Transverse colon (tissue), 4 donors: ENCODE measurements around the gene KLK13. TPM values are rescaled to one million over a fixed set of nuclear protein-coding genes. Genes with fewer than 3 reads are reported as not detected.

ENCODE experiments used
- DNase-seq: peaks from one replicate; pipeline ENCODE4 v3.0.0-alpha.2; 2019
- H3K27ac ChIP-seq, 4 donors: fragments of 200-600 bp; sonication (generic); 2 replicates each; pipeline ENCODE4 v1.5.1; 2016 to 2018; ENCODE audit warnings: inconsistent platforms in 4 of 4
- H3K27me3 ChIP-seq: fragments of 200-600 bp; sonication (generic); 2 replicates; pipeline ENCODE4 v1.5.1; 2017; ENCODE audit warnings: inconsistent platforms
- H3K36me3 ChIP-seq, 4 donors: fragments of 200-600 bp; sonication (generic); 2 replicates each; pipeline ENCODE4 v1.5.1; 2017 to 2019; ENCODE audit warnings: inconsistent platforms in 4 of 4
- H3K4me1 ChIP-seq, 4 donors: fragments of 200-600 bp; sonication (generic); 2 replicates each; pipeline ENCODE4 v1.5.1; 2017 to 2020; ENCODE audit warnings: inconsistent platforms in 4 of 4
- H3K4me3 ChIP-seq, 4 donors: fragments of 200-600 bp; sonication (generic); 1 replicate in 1 of 4; 2 replicates in 3 of 4; pipeline versions ENCODE4 v1.5.1 to v1.6.1; 2017 to 2019; ENCODE audit warnings: inconsistent platforms in 4 of 4
- H3K9me3 ChIP-seq, 2 donors: fragments of 200-600 bp; sonication (generic); 2 replicates each; pipeline ENCODE4 v1.5.1; 2017 to 2019; ENCODE audit warnings: inconsistent platforms in 2 of 2
- CTCF ChIP-seq, 5 experiments: fragments of 200-600 bp in 3 of 5; fragments of 450-650 bp in 2 of 5; sonication (generic) in 3 of 5; IDR thresholded peaks; 1 replicate in 2 of 5; 2 replicates in 3 of 5; pipeline ENCODE4 v1.5.1; 2016 to 2017; ENCODE audit warnings: antibody characterized with exemption in 5 of 5, inconsistent platforms in 3 of 5, mild to moderate bottlenecking in 2 of 5, moderate library complexity in 1 of 5
- EP300 ChIP-seq: sonication (generic); formaldehyde crosslinking; IDR thresholded peaks from one replicate; pipeline ENCODE4 v1.6.1; 2017; ENCODE audit warnings: antibody characterized with exemption, low read depth
- POLR2A ChIP-seq: fragments of 450-650 bp; IDR thresholded peaks from one replicate; pipeline ENCODE4 v1.6.1; 2016; ENCODE audit warnings: antibody characterized with exemption, mild to moderate bottlenecking, moderate library complexity
- POLR2AphosphoS5 ChIP-seq, 3 donors: sonication (generic); formaldehyde crosslinking; IDR thresholded peaks; one replicate each; pipeline ENCODE4 v1.6.1; 2016; ENCODE audit warnings: antibody characterized with exemption in 3 of 3
- WGBS, 2 donors: methylation state at CpG; one replicate each; pipeline ENCODE4 v1.1.5; 2018; ENCODE audit warnings: low coverage in 1 of 2; 5-methylcytosine and 5-hydroxymethylcytosine counted together
- in situ Hi-C, 4 donors: fragments of 200-750 bp; cut with MboI; loops; one replicate each; pipeline versions ENCODE4 v1.15.0 to v1.15.1; 2017; ENCODE audit warnings: low sequenced_read_pairs in 3 of 4, low pct_ligation_motif_present in 1 of 4, low pct_unique_long_range_greater_than_20kb in 1 of 4
- intact Hi-C: fragments of 100-400 bp; cut with DNase I; formaldehyde crosslinking; loops from one replicate; pipeline ENCODE4 v1.15.1; 2023; ENCODE audit warnings: low total_unique reads
- total RNA-seq, 4 donors: library from RNA; depleted of rRNA; stranded (reverse); fragments of >200 nt; gene quantifications; one replicate each; pipeline ENCODE4 v1.1.0, GENCODE V29; 2016

Gene KLK13
- total RNA-seq, 4 donors from 2014 or later, result 3.3 TPM; not detected in 3

DNA sequence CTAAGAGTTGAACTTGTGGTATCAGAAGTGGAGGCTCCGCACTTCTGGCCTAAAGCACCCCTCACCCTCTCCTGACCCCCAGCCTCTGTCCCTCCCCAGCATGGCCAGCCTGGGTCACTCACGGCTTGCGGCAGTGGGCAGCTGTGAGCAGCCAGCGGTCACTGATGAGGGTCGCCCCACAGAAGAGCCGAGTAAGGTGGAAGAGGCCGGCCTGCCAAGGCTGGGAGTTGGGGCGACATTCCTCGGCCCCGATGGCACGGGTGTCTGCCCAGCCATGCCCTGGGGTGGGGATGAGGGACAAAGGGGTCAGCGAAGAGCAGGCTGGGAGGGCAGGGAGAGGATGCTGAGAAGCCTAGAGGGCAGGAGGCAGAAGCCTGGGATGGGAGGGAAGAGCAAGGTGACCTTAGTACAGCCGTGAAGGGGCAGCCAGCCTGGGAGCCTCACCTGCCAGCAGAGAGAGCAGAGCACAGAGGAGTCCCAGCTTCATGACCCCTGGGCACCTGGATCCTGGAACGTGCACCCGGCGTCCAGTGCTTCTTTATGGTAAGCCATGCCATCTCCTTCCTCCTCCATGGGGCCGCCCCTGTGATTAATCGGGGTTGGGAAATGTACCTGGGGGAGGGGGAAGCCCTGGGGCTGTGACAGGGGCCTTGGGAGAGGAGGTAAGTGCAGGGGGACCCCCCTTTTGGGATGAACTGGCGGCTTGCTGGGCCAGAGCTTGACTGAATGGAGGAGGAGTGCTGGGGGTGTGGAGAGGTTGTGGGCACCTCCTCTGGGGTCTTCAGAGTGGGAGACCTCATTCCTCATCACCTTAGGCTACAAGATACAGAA lies 55.6 kb downstream of the KLK13 start:
- H3K27me3 ChIP-seq, result peaks cover 39% of the 10 kb centered on the region
- DNase-seq, result no peak
- no peaks in the 10 kb centered on the region for H3K4me1 ChIP-seq
- intact Hi-C loops (no loop called here), in situ Hi-C loops (no loop called here)
- no peaks in the 10 kb centered on the region for H3K9me3 ChIP-seq
- no peaks in the 10 kb centered on the region for H3K36me3 ChIP-seq
- H3K4me3 ChIP-seq, result no peak overlapping the region
- WGBS, 2 donors, result 40 to 71% methylated on average over 3 to 19 of the region's 19 CpGs
- no peak overlapping the region for H3K27ac ChIP-seq
- no peak for TF ChIP-seq EP300
- no peak for TF ChIP-seq POLR2AphosphoS5 (IDR thresholded peaks at IDR 0.05)
- no peak for TF ChIP-seq POLR2A
- no peak for TF ChIP-seq CTCF (IDR thresholded peaks at IDR 0.05)

DNA sequence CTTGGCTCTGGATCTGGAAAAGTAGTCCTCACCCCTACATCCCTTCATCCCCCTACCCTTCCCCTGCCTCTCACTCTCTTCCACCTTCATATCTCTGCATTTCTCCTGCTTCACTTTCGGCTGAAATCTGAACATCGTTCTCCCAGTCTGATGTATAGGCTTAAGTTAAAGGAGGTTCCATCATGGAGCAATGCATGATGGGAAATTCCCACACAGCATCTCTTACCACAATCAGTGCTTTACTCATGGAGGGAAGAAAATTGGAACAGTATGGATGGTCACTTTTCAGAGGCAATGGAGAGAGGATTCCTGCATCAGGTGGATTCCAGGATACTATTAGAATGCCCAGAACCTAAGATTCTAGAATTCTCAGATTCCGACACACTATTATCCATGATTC lies 57.4 kb downstream of the KLK13 start:
- no peaks in the 10 kb centered on the region for H3K9me3 ChIP-seq
- no peaks in the 10 kb centered on the region for H3K36me3 ChIP-seq
- intact Hi-C loops (no loop called here), in situ Hi-C loops (no loop called here)
- 63 to 84% methylated on average over 3 of the region's 3 CpGs for WGBS, 2 donors
- H3K27ac ChIP-seq, result no peak overlapping the region
- peaks cover 42% of the 10 kb centered on the region for H3K27me3 ChIP-seq
- H3K4me3 ChIP-seq, result no peak overlapping the region
- no peak for DNase-seq
- no peaks in the 10 kb centered on the region for H3K4me1 ChIP-seq
- TF ChIP-seq CTCF (IDR thresholded peaks at IDR 0.05) (no peak), POLR2AphosphoS5 (IDR thresholded peaks at IDR 0.05) (no peak), POLR2A (no peak), EP300 (no peak)

GRCh38 chr19:51006406-51006805 lies 58.5 kb downstream of the KLK13 start:
- H3K27me3 ChIP-seq, result peaks cover 47% of the 10 kb centered on the region
- H3K27ac ChIP-seq, result no peak overlapping the region
- H3K36me3 ChIP-seq, result no peaks in the 10 kb centered on the region
- intact Hi-C loops, result no loop called here
- H3K4me3 ChIP-seq, result no peak overlapping the region
- H3K4me1 ChIP-seq, result no peaks in the 10 kb centered on the region
- 13 to 43% methylated on average over 3 to 8 of the region's 8 CpGs for WGBS, 2 donors
- in situ Hi-C loops, result no loop called here
- H3K9me3 ChIP-seq, result no peaks in the 10 kb centered on the region
- TF ChIP-seq CTCF (IDR thresholded peaks at IDR 0.05) (no peak), POLR2A (no peak), EP300 (no peak)
- DNase-seq, result no peak

Other genes starting within 250 kb of the KLK13 start
- gene KLK1, start 241.3 kb downstream of the KLK13 start, total RNA-seq, result 100 to 1,000 TPM in 1 of 4 donors, 10 to 100 TPM in 3; 17.0 to 150 (median 35.4) TPM
- gene KLK15, start 231.5 kb downstream of the KLK13 start, total RNA-seq, result 1 to 10 TPM in 2 of 4 donors, not detected in 2; 1.3 to 3.8 TPM
- 10 to 100 TPM in 1 of 4 donors, 1 to 10 TPM in 3; 2.9 to 66.9 (median 4.9) TPM for gene KLK3, start 210.2 kb downstream of the KLK13 start, total RNA-seq
- 1 to 10 TPM in 1 of 4 donors, not detected in 3; 3.8 TPM for gene KLK2, start 191.7 kb downstream of the KLK13 start, total RNA-seq
- 1 to 10 TPM in 1 of 4 donors, not detected in 3; 3.0 TPM for gene KLK4, start 153.7 kb downstream of the KLK13 start, total RNA-seq
- not detected for gene KLK5, start 112.1 kb downstream of the KLK13 start, total RNA-seq
- not detected for gene KLK6, start 95.5 kb downstream of the KLK13 start, total RNA-seq
- not detected for gene KLK7, start 81.2 kb downstream of the KLK13 start, total RNA-seq
- gene KLK8, start 63.5 kb downstream of the KLK13 start, total RNA-seq, result not detected
- 1 to 10 TPM in 1 of 4 donors, under 1 TPM in 1, not detected in 2; 0.27 to 1.3 TPM for gene KLK10, start 45.4 kb downstream of the KLK13 start, total RNA-seq
- gene KLK11, start 38.5 kb downstream of the KLK13 start, total RNA-seq, result under 1 TPM in 2 of 4 donors, not detected in 2; 0.55 to 0.79 TPM
- under 1 TPM in 1 of 4 donors, not detected in 3; 0.41 TPM for gene KLK12, start 30.1 kb downstream of the KLK13 start, total RNA-seq
- under 1 TPM in 1 of 4 donors, not detected in 3; 0.82 TPM for gene KLK14, start 17.8 kb upstream of the KLK13 start, total RNA-seq
- gene CTU1, start 43.3 kb upstream of the KLK13 start, total RNA-seq, result 10 to 100 TPM in 1 of 4 donors, 1 to 10 TPM in 3; 3.4 to 35.4 (median 7.3) TPM
- 1 to 10 TPM in 2 of 4 donors, not detected in 2; 2.0 to 2.2 TPM for gene SIGLEC9, start 59.8 kb upstream of the KLK13 start, total RNA-seq
- gene SIGLEC7, start 77.2 kb upstream of the KLK13 start, total RNA-seq, result 1 to 10 TPM in 1 of 4 donors, under 1 TPM in 1, not detected in 2; 0.82 to 2.1 TPM
- 1 to 10 TPM in 2 of 4 donors, not detected in 2; 2.5 to 2.6 TPM for gene CD33, start 160.0 kb upstream of the KLK13 start, total RNA-seq
- not detected for gene SIGLECL1, start 186.0 kb upstream of the KLK13 start, total RNA-seq
- gene IGLON5, start 246.6 kb upstream of the KLK13 start, total RNA-seq, result under 1 TPM in 1 of 4 donors, not detected in 3; 0.27 TPM